Lung (tissue), 12 donors: Measurements from ENCODE around the gene MYD88. TPM values are rescaled to one million over a fixed set of nuclear protein-coding genes. Genes with fewer than 3 reads are reported as not detected.
A peak's percentile ranks its signal among the peaks of the same experiment; 100 is the strongest.

Source experiments
- ATAC-seq: fragments of 200-7000 bp; cut with Tn5 transposase; one replicate; pipeline ENCODE4 v1.9.1; 2020; ENCODE audit warnings: moderate number of reproducible peaks; ENCODE audit not compliant: insufficient read depth, low FRiP score
- DNase-seq, 3 donors: peaks; one replicate each; pipeline ENCODE4 v3.0.0-alpha.2; 2013 to 2017
- H3K27ac ChIP-seq, 2 donors: one replicate each; pipeline ENCODE4 v1.5.1; 2013; ENCODE audit warnings: mild to moderate bottlenecking in 2 of 2, moderate library complexity in 2 of 2, control low read depth in 1 of 2, inconsistent platforms in 1 of 2, low read depth in 1 of 2, low read length in 1 of 2
- H3K27me3 ChIP-seq, 3 donors: one replicate each; pipeline ENCODE4 v1.5.1; 2013; ENCODE audit warnings: low read length in 2 of 3; ENCODE audit not compliant: control insufficient read depth in 3 of 3, insufficient read depth in 3 of 3
- H3K36me3 ChIP-seq, 4 donors: one replicate each; pipeline ENCODE4 v1.5.1; 2013; ENCODE audit warnings: low read length in 4 of 4, mild to moderate bottlenecking in 1 of 4, moderate library complexity in 1 of 4; ENCODE audit not compliant: control insufficient read depth in 4 of 4, insufficient read depth in 4 of 4
- H3K4me1 ChIP-seq, 5 donors: one replicate each; pipeline ENCODE4 v1.5.1; 2013; ENCODE audit warnings: low read length in 5 of 5, mild to moderate bottlenecking in 2 of 5, moderate library complexity in 1 of 5; ENCODE audit not compliant: control insufficient read depth in 5 of 5, insufficient read depth in 5 of 5
- H3K4me3 ChIP-seq: one replicate; pipeline ENCODE4 v1.5.1; 2013; ENCODE audit warnings: mild to moderate bottlenecking, control low read depth, moderate library complexity
- H3K9ac ChIP-seq, 2 donors: one replicate each; pipeline ENCODE4 v1.5.1; 2013; ENCODE audit warnings: low read length in 2 of 2, control low read depth in 1 of 2; ENCODE audit not compliant: insufficient read depth in 1 of 2
- H3K9me3 ChIP-seq, 4 donors: one replicate each; pipeline ENCODE4 v1.5.1; 2013; ENCODE audit warnings: low read length in 3 of 4, mild to moderate bottlenecking in 1 of 4, moderate library complexity in 1 of 4; ENCODE audit not compliant: control insufficient read depth in 4 of 4, insufficient read depth in 3 of 4
- CTCF ChIP-seq: IDR thresholded peaks from 2 replicates; pipeline ENCODE4 v1.5.1; 2012; ENCODE audit warnings: mild to moderate bottlenecking; ENCODE audit errors: control extremely low read depth, extremely low read depth
- WGBS, 2 donors: extraction: QIAGEN DNeasy Blood & Tissue Kit; methylation state at CpG; one replicate each; pipeline ENCODE4 v1.1.7; 2013; 5-methylcytosine and 5-hydroxymethylcytosine counted together
- polyA plus RNA-seq, 2 donors: library from polyadenylated mRNA; stranded (reverse); fragments of 200-250 nt; gene quantifications; one replicate each; pipeline ENCODE4 v1.2.1, GENCODE V29; 2013
- total RNA-seq, 2 donors: library from RNA; depleted of rRNA in 1 of 2; stranded (reverse); fragments of >200 nt in 1 of 2; gene quantifications; one replicate each; pipeline ENCODE4 v1.2.1, GENCODE V29; 2014 to 2021
- donor health status: control.
- donor health status: control.
- donor health status: Bipolar disorder and iron deficiency.
- donor health status: healthy.
- donor health status: DM: yes; HTN: yes; CAD: no.

The MYD88 gene
- total and polyA plus RNA-seq, 4 donors = 32.5 to 145 (median 60.3) TPM

GRCh38 chr3:38108649-38109579 lies 29.5 kb upstream of the MYD88 start:
- Histone ChIP-seq H3K9me3 (peaks cover 0 to 4% (median 0%) of the 10 kb centered on the region in 4 donors), H3K9ac (no peak overlapping the region), H3K36me3 (no peaks in the 10 kb centered on the region), H3K27ac (no peak overlapping the region), H3K27me3 (no peaks in the 10 kb centered on the region), H3K4me3 (no peak overlapping the region), H3K4me1 (peaks cover 0 to 1% (median 0%) of the 10 kb centered on the region in 5 donors)
- ATAC-seq (no peak), DNase-seq (peak in 1 of 3 donors; percentile 5)
- WGBS, 2 donors = 43 to 72% methylated on average over 11 of the region's 11 CpGs
- no peak for TF ChIP-seq CTCF

- Histone ChIP-seq H3K27ac (no peak overlapping the region), H3K27me3 (no peaks in the 10 kb centered on the region), H3K4me1 (peaks cover 0 to 1% (median 0%) of the 10 kb centered on the region in 5 donors), H3K36me3 (no peaks in the 10 kb centered on the region), H3K4me3 (no peak overlapping the region), H3K9ac (no peak overlapping the region), H3K9me3 (peaks cover 0 to 4% (median 0%) of the 10 kb centered on the region in 4 donors)
- DNase-seq = peak in 1 of 3 donors; percentile 9
- 87 to 94% methylated on average over 17 of the region's 17 CpGs for WGBS, 2 donors
- no peak for ATAC-seq
- TF ChIP-seq CTCF = no peak
Observed at GRCh38 chr3:38109580-38110313, 28.7 kb upstream of the MYD88 start.

- Histone ChIP-seq H3K36me3 (no peaks in the 10 kb centered on the region), H3K9me3 (peaks cover 0 to 3% (median 0%) of the 10 kb centered on the region in 4 donors), H3K4me1 (peaks cover 0 to 1% (median 0%) of the 10 kb centered on the region in 5 donors), H3K27ac (no peak overlapping the region), H3K4me3 (no peak overlapping the region), H3K9ac (no peak overlapping the region), H3K27me3 (no peaks in the 10 kb centered on the region)
- TF ChIP-seq CTCF = no peak
- DNase-seq = no peak
- WGBS, 2 donors = 92 to 95% methylated on average over 6 of the region's 6 CpGs
- ATAC-seq = no peak
Observed at GRCh38 chr3:38110314-38111050, 28.0 kb upstream of the MYD88 start.
